GM12874 (cell line): ENCODE measurements around the gene PHF20.
A peak's percentile ranks its signal among the peaks of the same experiment; 100 is the strongest.

Experiments used
- CTCF ChIP-seq: IDR thresholded peaks from 2 replicates; pipeline ENCODE4 v1.5.1; 2011; ENCODE audit warnings: low read depth, mild to moderate bottlenecking, control low read depth, low read length, moderate library complexity; ENCODE audit not compliant: insufficient read depth

Gene PHF20

GRCh38 chr20:35738410-35739179 is 33.2 kb upstream of the PHF20 start:
- no peak for TF ChIP-seq CTCF

- TF ChIP-seq CTCF = peak; percentile 9; the same call in 1 of the 2 replicates
Observed at GRCh38 chr20:35739294-35740163, 32.3 kb upstream of the PHF20 start.

- peak; percentile 36 for TF ChIP-seq CTCF
Observed at GRCh38 chr20:35741892-35742740, 29.7 kb upstream of the PHF20 start, which contains the start of gene RBM39. Gene RBM39 (minus strand): TSS chr20:35742260. CDS start chr20:35740874, 1,386 bp downstream.

- TF ChIP-seq CTCF = no peak
Observed at GRCh38 chr20:35742741-35743523, 28.9 kb upstream of the PHF20 start.

DNA sequence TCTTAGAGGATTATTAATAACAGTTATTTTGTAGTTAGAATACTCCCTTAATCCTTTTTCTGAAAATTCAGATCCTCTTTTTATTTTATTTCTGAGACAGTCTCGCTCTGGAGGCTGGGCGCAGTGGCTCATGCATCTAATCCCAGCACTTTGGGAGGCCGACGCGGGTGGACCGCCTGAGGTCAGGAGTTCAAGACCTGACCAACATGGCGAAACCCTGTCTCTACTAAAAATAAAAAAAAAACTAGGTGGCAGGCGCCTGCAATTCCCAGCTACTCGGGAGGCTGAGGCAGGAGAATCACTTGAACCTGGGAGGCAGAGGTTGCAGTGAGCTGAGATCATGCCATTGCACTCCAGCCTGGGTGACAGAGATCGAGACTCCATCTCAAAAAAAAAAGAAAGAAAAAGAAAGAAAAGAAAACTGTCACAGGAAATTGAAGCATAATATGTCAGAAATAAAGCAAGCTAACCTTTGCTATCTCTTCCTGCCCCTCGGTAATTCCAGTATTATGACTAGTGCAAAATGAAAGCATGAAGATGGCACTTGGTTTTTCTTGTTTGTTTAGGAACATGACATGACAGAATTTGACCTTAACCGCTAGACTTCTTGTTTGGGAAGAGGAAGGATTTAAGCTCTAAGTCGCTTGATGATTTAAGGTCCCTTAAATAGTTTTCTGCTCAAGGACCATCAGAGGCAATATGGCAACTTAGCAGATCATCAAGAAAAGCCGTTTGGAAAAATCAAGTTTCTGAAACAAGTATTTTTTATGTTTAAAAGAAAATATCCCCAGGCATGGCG is 27.9 kb upstream of the PHF20 start:
- TF ChIP-seq CTCF = no peak

GRCh38 chr20:35750611-35751010 is 21.2 kb upstream of the PHF20 start:
- no peak for TF ChIP-seq CTCF
